Endothelial cell of umbilical vein (primary cell): Measurements from ENCODE around the gene CEMIP.

Experiments
- CTCF ChIP-seq, 2 donors: IDR thresholded peaks; 1 replicate in 1 of 2; 2 replicates in 1 of 2; pipeline ENCODE4 v1.5.1; 2011; ENCODE audit warnings: low read length in 2 of 2, mild to moderate bottlenecking in 2 of 2, moderate library complexity in 2 of 2, control low read depth in 1 of 2, inconsistent platforms in 1 of 2, low read depth in 1 of 2; ENCODE audit not compliant: insufficient read depth in 1 of 2; ENCODE audit errors: extremely low read depth in 1 of 2
- POLR2AphosphoS5 ChIP-seq: IDR thresholded peaks from 2 replicates; pipeline ENCODE4 v1.6.1; 2012; ENCODE audit warnings: low read depth, mild to moderate bottlenecking, control low read depth, low read length, moderate library complexity; ENCODE audit not compliant: insufficient read depth

DNA sequence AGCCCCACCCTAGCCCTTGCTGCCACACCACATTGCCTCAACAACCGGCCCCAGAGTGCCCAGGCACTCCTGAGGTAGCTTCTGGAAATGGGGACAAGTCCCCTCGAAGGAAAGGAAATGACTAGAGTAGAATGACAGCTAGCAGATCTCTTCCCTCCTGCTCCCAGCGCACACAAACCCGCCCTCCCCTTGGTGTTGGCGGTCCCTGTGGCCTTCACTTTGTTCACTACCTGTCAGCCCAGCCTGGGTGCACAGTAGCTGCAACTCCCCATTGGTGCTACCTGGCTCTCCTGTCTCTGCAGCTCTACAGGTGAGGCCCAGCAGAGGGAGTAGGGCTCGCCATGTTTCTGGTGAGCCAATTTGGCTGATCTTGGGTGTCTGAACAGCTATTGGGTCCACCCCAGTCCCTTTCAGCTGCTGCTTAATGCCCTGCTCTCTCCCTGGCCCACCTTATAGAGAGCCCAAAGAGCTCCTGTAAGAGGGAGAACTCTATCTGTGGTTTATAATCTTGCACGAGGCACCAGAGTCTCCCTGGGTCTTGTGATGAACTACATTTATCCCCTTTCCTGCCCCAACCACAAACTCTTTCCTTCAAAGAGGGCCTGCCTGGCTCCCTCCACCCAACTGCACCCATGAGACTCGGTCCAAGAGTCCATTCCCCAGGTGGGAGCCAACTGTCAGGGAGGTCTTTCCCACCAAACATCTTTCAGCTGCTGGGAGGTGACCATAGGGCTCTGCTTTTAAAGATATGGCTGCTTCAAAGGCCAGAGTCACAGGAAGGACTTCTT lies 171.3 kb downstream of the CEMIP start:
- TF ChIP-seq CTCF (IDR thresholded peaks at IDR 0.05; ENCODE audit: extremely low read depth in 1 of 2, insufficient read depth in 1 of 2, low read depth in 1 of 2, low read length in 2 of 2) (no peak), POLR2AphosphoS5 (no peak)
